Measurements from ENCODE around the gene GRB10. TPM values are rescaled to one million over a fixed set of nuclear protein-coding genes. Genes with fewer than 3 reads are reported as not detected.

The GRB10 gene
- total and polyA plus RNA-seq, 2 of the 8 experiments (the other 6 are each of a cell fraction or from before 2014, with no cell fraction given), result 35.7 to 97.0 TPM

GRCh38 chr7:50720295-50720694 lies 62.4 kb downstream of the GRB10 start:
- no peak overlapping the region for H4K91ac ChIP-seq (replicated peaks; ENCODE audit: insufficient read length, low read length)
- no peaks in the 10 kb centered on the region for H3K23me2 ChIP-seq (ENCODE audit: low read depth, low read length)
- no peak overlapping the region for H2BK15ac ChIP-seq (ENCODE audit: low read length)
- no peak overlapping the region for H3K4me3 ChIP-seq (ENCODE audit: extremely low read depth in 1 of 4, insufficient read depth in 2 of 4, low read depth in 3 of 4, low read length in 4 of 4)
- no peak overlapping the region for H2AK5ac ChIP-seq (ENCODE audit: low read depth, low read length)
- DNase-seq (ENCODE audit: low read depth in 1 of 2, low spot score in 2 of 2) (no peak), FAIRE-seq (no peak)
- no peak overlapping the region for H2BK20ac ChIP-seq (ENCODE audit: low read length)
- peaks cover 37% of the 10 kb centered on the region for H3K79me1 ChIP-seq (ENCODE audit: low read depth, low read length)
- no peak overlapping the region for H3K14ac ChIP-seq (ENCODE audit: insufficient read length)
- H4K5ac ChIP-seq (ENCODE audit: insufficient read length, low read depth, low read length), result no peak overlapping the region
- POLR2A ChIA-PET (ENCODE audit: partially characterized antibody), result interaction anchor here (0.9 to 1.1 kb wide), 2 partner anchors 9 to 59 kb away, joined by 3 to 4 read pairs; no protein-coding TSS in a partner anchor
- no peak overlapping the region for H3K9ac ChIP-seq (replicated peaks in 1 of 4; ENCODE audit: extremely low read depth in 1 of 4, low read depth in 3 of 4, low read length in 3 of 4)
- no peak overlapping the region for H2BK5ac ChIP-seq (ENCODE audit: low read depth, low read length)
- H2BK120ac ChIP-seq (replicated peaks; ENCODE audit: low read depth, low read length), result no peak overlapping the region
- peaks cover 2 to 3% (median 2%) of the 10 kb centered on the region in 4 experiments; a peak in 3 of 7 replicates for H3K4me1 ChIP-seq (replicated peaks in 1 of 4; ENCODE audit: control insufficient read depth in 3 of 4, insufficient read depth in 4 of 4, low read length in 3 of 4)
- H3K27ac ChIP-seq (ENCODE audit: low read depth, low read length), result no peak overlapping the region
- peaks cover 0 to 3% (median 0%) of the 10 kb centered on the region in 4 experiments; a peak in 1 of 8 replicates for H3K36me3 ChIP-seq (ENCODE audit: control insufficient read depth in 2 of 4, insufficient read depth in 4 of 4, low read length in 3 of 4)
- peaks cover 0 to 92% of the 10 kb centered on the region in 2 experiments; a peak in 3 of 4 replicates for H3K79me2 ChIP-seq (ENCODE audit: control insufficient read depth in 1 of 2, insufficient read depth in 2 of 2, low read length in 2 of 2)
- H2AFZ ChIP-seq (ENCODE audit: low read length), result no peak overlapping the region
- no peaks in the 10 kb centered on the region for H3K9me3 ChIP-seq (ENCODE audit: insufficient read depth in 2 of 2, low read depth in 1 of 2, low read length in 1 of 2)
- H3K18ac ChIP-seq (ENCODE audit: extremely low read depth, low read length), result no peak overlapping the region
- H3K23ac ChIP-seq (ENCODE audit: insufficient read length), result no peak overlapping the region
- no peak overlapping the region for H3K4ac ChIP-seq (replicated peaks; ENCODE audit: insufficient read length, low read depth, low read length)
- no peak overlapping the region for H3K4me2 ChIP-seq (ENCODE audit: insufficient read depth in 1 of 2, low read depth in 2 of 2, low read length in 2 of 2)
- H3K56ac ChIP-seq (replicated peaks; ENCODE audit: insufficient read length, low read depth, low read length), result no peak overlapping the region
- no peak overlapping the region for H2BK12ac ChIP-seq (ENCODE audit: low read depth, low read length)
- no peaks in the 10 kb centered on the region for H3K27me3 ChIP-seq (replicated peaks in 1 of 4; ENCODE audit: control insufficient read depth in 3 of 4, extremely low read depth in 1 of 4, insufficient read depth in 3 of 4, low read length in 3 of 4)
- no peak overlapping the region for H4K8ac ChIP-seq (ENCODE audit: extremely low read depth, insufficient read depth, low read length)
- 90% methylated on average over 7 of the region's 7 CpGs; no CpG with 5 or more reads in 1 of the 2 experiments for WGBS, 2 experiments (ENCODE audit: extremely low coverage in 1 of 2, insufficient coverage in 1 of 2, insufficient read length in 1 of 2, insufficient replicate concordance in 2 of 2, low coverage in 1 of 2, low lambda C conversion rate in 2 of 2, missing lambda C conversion rate in 1 of 2)
- peaks cover 0 to 6% of the 10 kb centered on the region in 2 experiments for H4K20me1 ChIP-seq (replicated peaks in 1 of 2; ENCODE audit: control insufficient read depth in 1 of 2, insufficient read depth in 2 of 2, low read length in 2 of 2)
- CTCF ChIA-PET (ENCODE audit: partially characterized antibody), result no interaction called here
- TF ChIP-seq TAF7 (optimal IDR thresholded peaks at IDR 0.05; ENCODE audit: borderline replicate concordance, low read depth, low read length), result no peak
- no peak for TF ChIP-seq CBX5 (IDR thresholded peaks at IDR 0.05; ENCODE audit: low read depth, low read length)
- no peak for TF ChIP-seq SP4 (IDR thresholded peaks at IDR 0.05; ENCODE audit: low read length)
- no peak for TF ChIP-seq MAFK (IDR thresholded peaks at IDR 0.05; ENCODE audit: low read depth, low read length)
- no peak for TF ChIP-seq CHD2 (IDR thresholded peaks at IDR 0.05; ENCODE audit: low read length)

Data from H1 (cell line).